Mesendoderm (in vitro differentiated cells): ENCODE measurements around the gene LDAH.

Experiments
- DNase-seq: peaks from one replicate; pipeline ENCODE4 v3.0.0; 2013
- H2AK5ac ChIP-seq: 2 replicates; pipeline ENCODE4 v1.6.1; 2013; ENCODE audit warnings: low read length, inconsistent platforms
- H2BK120ac ChIP-seq: 2 replicates; pipeline ENCODE4 v1.6.1; 2013; ENCODE audit warnings: low read depth, mild to moderate bottlenecking, low read length, moderate library complexity, mixed read lengths
- H2BK15ac ChIP-seq: replicated peaks from 2 replicates; pipeline ENCODE4 v1.6.1; 2013; ENCODE audit warnings: low read depth, mild to moderate bottlenecking, moderate library complexity
- H2BK5ac ChIP-seq: 2 replicates; pipeline ENCODE4 v1.6.1; 2013; ENCODE audit warnings: low read length, inconsistent platforms
- H3K18ac ChIP-seq: 2 replicates; pipeline ENCODE4 v1.6.1; 2013; ENCODE audit warnings: mild to moderate bottlenecking, low read length, mixed read lengths
- H3K23ac ChIP-seq: one replicate; pipeline ENCODE4 v1.6.1; 2013; ENCODE audit warnings: low read length
- H3K27ac ChIP-seq: 2 replicates; pipeline ENCODE4 v1.5.1; 2013; ENCODE audit warnings: low read depth, mild to moderate bottlenecking, inconsistent platforms, low read length, moderate library complexity
- H3K27me3 ChIP-seq: 2 replicates; pipeline ENCODE4 v1.6.1; 2013; ENCODE audit warnings: low read length, control low read depth, mild to moderate bottlenecking, inconsistent platforms; ENCODE audit not compliant: insufficient read depth, poor library complexity
- H3K36me3 ChIP-seq: 2 replicates; pipeline ENCODE4 v1.6.1; 2013; ENCODE audit warnings: low read length, inconsistent platforms; ENCODE audit not compliant: control insufficient read depth, insufficient read depth
- H3K4ac ChIP-seq: one replicate; pipeline ENCODE4 v1.6.1; 2013; ENCODE audit warnings: low read depth, mild to moderate bottlenecking, low read length, moderate library complexity
- H3K4me1 ChIP-seq: 2 replicates; pipeline ENCODE4 v1.6.1; 2013; ENCODE audit warnings: low read depth, low read length, inconsistent platforms; ENCODE audit not compliant: control insufficient read depth
- H3K4me2 ChIP-seq: 2 replicates; pipeline ENCODE4 v1.6.1; 2013; ENCODE audit warnings: low read length
- H3K4me3 ChIP-seq: 2 replicates; pipeline ENCODE4 v1.5.1; 2013; ENCODE audit warnings: mild to moderate bottlenecking, low read length
- H3K56ac ChIP-seq: one replicate; pipeline ENCODE4 v1.6.1; 2013; ENCODE audit warnings: low read length
- H3K79me1 ChIP-seq: 2 replicates; pipeline ENCODE4 v1.6.1; 2013; ENCODE audit warnings: low read length, inconsistent platforms
- H3K79me2 ChIP-seq: 2 replicates; pipeline ENCODE4 v1.6.1; 2013; ENCODE audit warnings: mild to moderate bottlenecking, low read length; ENCODE audit not compliant: control insufficient read depth, insufficient read depth
- H3K9ac ChIP-seq: 2 replicates; pipeline ENCODE4 v1.6.1; 2013; ENCODE audit warnings: low read length, inconsistent platforms
- H4K5ac ChIP-seq: one replicate; pipeline ENCODE4 v1.6.1; 2013; ENCODE audit warnings: low read length
- H4K8ac ChIP-seq: one replicate; pipeline ENCODE4 v1.6.1; 2013; ENCODE audit warnings: low read depth, mild to moderate bottlenecking, control low read depth, low read length, moderate library complexity
- WGBS: extraction: QIAGEN DNeasy Blood & Tissue Kit; methylation state at CpG from one replicate; pipeline ENCODE4 v1.1.7; 2013; ENCODE audit warnings: low lambda C conversion rate, missing lambda C conversion rate; ENCODE audit not compliant: insufficient coverage; ENCODE audit errors: extremely low coverage; 5-methylcytosine and 5-hydroxymethylcytosine counted together

LDAH gene

DNA sequence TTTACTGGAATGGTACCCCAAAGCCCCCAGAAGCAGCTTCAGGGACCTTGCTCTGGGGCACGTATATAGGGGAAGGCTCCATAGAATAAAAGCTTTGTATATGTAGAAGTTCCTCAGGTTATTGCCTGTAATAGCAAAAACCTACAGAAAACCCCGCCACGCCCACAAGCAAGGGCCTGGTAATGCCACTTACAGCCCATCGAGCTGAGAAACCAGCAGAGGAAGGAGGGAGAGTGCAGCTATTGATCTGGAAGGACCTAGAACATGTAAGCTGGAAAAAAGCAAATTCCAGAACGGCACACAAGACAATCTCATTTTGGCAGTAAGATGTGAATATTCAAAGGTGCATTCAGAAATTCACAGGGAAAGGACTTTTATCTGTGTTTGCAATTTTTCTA is 187.8 kb downstream of the LDAH start:
- Histone ChIP-seq H3K4me3 (no peak overlapping the region), H2BK120ac (no peak overlapping the region), H3K4ac (no peak overlapping the region), H3K4me1 (peaks cover 2% of the 10 kb centered on the region), H3K56ac (no peak overlapping the region), H4K8ac (no peak overlapping the region), H2BK5ac (no peak overlapping the region), H3K36me3 (no peaks in the 10 kb centered on the region), H2AK5ac (no peak overlapping the region), H2BK15ac (no peak overlapping the region), H3K23ac (no peak overlapping the region), H3K27ac (no peak overlapping the region), H3K79me1 (no peaks in the 10 kb centered on the region), H3K9ac (no peak overlapping the region), H3K27me3 (no peaks in the 10 kb centered on the region), H3K79me2 (no peaks in the 10 kb centered on the region), H4K5ac (no peak overlapping the region), H3K18ac (no peak overlapping the region), H3K4me2 (no peak overlapping the region)
- no peak for DNase-seq
- no CpG with 5 or more reads among the region's 5 CpGs for WGBS

DNA sequence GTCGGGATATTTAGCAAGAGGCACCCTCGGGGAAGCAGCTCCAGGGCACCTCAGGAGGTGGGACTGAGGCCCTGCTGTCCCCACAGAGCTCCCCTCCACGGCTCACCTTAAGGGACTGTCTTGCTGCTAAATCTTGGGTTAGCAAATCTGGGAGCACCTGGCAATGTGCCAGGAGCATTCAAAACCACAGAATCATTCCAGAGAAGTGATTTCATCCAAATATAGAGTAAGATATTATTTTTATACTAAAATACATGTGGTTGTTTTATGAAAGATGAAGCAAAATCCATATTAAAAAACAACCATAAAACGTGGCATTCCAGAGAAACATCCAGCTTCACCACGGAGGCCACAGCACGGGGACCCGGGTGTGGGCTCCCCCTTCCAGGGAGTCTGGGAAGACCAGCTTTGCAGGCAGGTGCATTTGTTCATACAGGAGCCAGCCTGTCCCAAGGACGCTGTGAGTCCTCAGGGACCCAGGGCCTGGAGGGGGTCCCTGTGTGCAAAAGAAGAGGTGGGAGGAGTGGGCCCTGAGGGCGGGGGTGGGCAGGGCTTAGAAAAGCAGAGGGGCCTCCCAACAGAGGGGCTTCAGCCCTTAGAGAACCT is 188.3 kb downstream of the LDAH start:
- no peak overlapping the region for H3K4me2 ChIP-seq
- H2BK5ac ChIP-seq = no peak overlapping the region
- H4K8ac ChIP-seq = no peak overlapping the region
- H3K4me3 ChIP-seq = no peak overlapping the region
- DNase-seq = no peak
- no peaks in the 10 kb centered on the region for H3K79me1 ChIP-seq
- no peaks in the 10 kb centered on the region for H3K27me3 ChIP-seq
- peaks cover 2% of the 10 kb centered on the region for H3K4me1 ChIP-seq
- no peak overlapping the region for H2AK5ac ChIP-seq
- H3K27ac ChIP-seq = no peak overlapping the region
- no peaks in the 10 kb centered on the region for H3K36me3 ChIP-seq
- no peak overlapping the region for H2BK15ac ChIP-seq
- WGBS = no CpG with 5 or more reads among the region's 9 CpGs
- H3K23ac ChIP-seq = no peak overlapping the region
- H4K5ac ChIP-seq = no peak overlapping the region
- H3K9ac ChIP-seq = no peak overlapping the region
- no peak overlapping the region for H3K18ac ChIP-seq
- H2BK120ac ChIP-seq = no peak overlapping the region
- no peak overlapping the region for H3K4ac ChIP-seq
- no peaks in the 10 kb centered on the region for H3K79me2 ChIP-seq
- no peak overlapping the region for H3K56ac ChIP-seq
